ENCODE measurements around the gene SH3BGRL.
"Not testable (repeated sequence)": the region's sequence is repeated elsewhere in the genome, so short reads cannot be mapped to it uniquely, and the experiment has no call there.

SH3BGRL gene

GRCh38 chrX:81259714-81260395 is 58.0 kb downstream of the SH3BGRL start:
- no peak for DNase-seq

- DNase-seq: no peak
Measured at GRCh38 chrX:81261576-81261975, 59.7 kb downstream of the SH3BGRL start.

- no peak for DNase-seq
Measured at GRCh38 chrX:81263059-81263458, 61.2 kb downstream of the SH3BGRL start.

GRCh38 chrX:81278616-81279015 is 76.7 kb downstream of the SH3BGRL start:
- DNase-seq: no peak

GRCh38 chrX:81280148-81280547 is 78.2 kb downstream of the SH3BGRL start:
- no peak for DNase-seq

- no peak for DNase-seq
Measured at GRCh38 chrX:81286075-81286474, 84.2 kb downstream of the SH3BGRL start.

- DNase-seq: no peak
Measured at GRCh38 chrX:81286608-81287007, 84.7 kb downstream of the SH3BGRL start.

- no peak for DNase-seq
Measured at GRCh38 chrX:81291996-81292395, 90.1 kb downstream of the SH3BGRL start.

GRCh38 chrX:81294101-81294500 is 92.2 kb downstream of the SH3BGRL start:
- no peak for DNase-seq

- DNase-seq: no peak
Measured at GRCh38 chrX:81301877-81302276, 100.0 kb downstream of the SH3BGRL start.

GRCh38 chrX:81304563-81304962 is 102.7 kb downstream of the SH3BGRL start:
- DNase-seq: no peak

- DNase-seq: no peak
Measured at GRCh38 chrX:81305240-81305639, 103.3 kb downstream of the SH3BGRL start.

- DNase-seq: no peak
Measured at GRCh38 chrX:81308086-81308829, 106.4 kb downstream of the SH3BGRL start.

- no peak for DNase-seq
Measured at GRCh38 chrX:81316163-81316562, 114.3 kb downstream of the SH3BGRL start.

- DNase-seq: not testable (repeated sequence)
Measured at GRCh38 chrX:81331653-81332052, 129.8 kb downstream of the SH3BGRL start.

- no peak for DNase-seq
Measured at GRCh38 chrX:81336455-81337152, 134.7 kb downstream of the SH3BGRL start.

- no peak for DNase-seq
Measured at GRCh38 chrX:81337805-81338204, 135.9 kb downstream of the SH3BGRL start.

GRCh38 chrX:81338924-81339323 is 137.0 kb downstream of the SH3BGRL start:
- no peak for DNase-seq

GRCh38 chrX:81345296-81345695 is 143.4 kb downstream of the SH3BGRL start:
- DNase-seq: not testable (repeated sequence)

Data from NCI-H1436 (cell line).